HG02840 (cell line): ENCODE data around the gene HSPG2.
"Not testable (repeated sequence)": the region's sequence is repeated elsewhere in the genome, so short reads cannot be mapped to it uniquely, and the experiment has no call there.

Experiments
- ATAC-seq: cut with Tn5 transposase; IDR thresholded peaks from one replicate; pipeline ENCODE4 v1.9.1; 2021; ENCODE audit warnings: mild to moderate bottlenecking, moderate library complexity, moderate number of reproducible peaks; ENCODE audit not compliant: unreplicated experiment, low FRiP score

The HSPG2 gene

GRCh38 chr1:21914880-21915640, 22.1 kb downstream of the HSPG2 start:
- no peak for ATAC-seq

DNA sequence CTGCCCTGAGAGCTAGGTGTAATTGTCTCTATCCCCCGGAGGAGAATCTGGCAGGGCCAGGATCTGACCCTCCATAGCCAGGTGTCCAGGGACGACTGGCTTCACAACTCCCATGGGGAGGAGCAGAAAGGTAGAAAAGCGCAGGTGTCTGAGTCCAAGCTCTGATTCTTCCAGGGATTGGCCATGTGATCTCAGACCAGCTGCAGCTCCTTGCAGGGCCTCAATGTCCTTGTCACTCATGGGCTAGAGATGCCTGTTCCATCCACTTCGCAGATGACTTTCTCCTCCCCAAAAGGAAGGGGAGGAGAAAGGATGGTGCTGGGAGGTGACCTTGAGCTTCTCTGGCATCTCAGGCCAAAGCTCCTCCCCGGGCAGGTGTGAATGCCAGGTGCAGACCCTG, 22.7 kb downstream of the HSPG2 start:
- ATAC-seq, result no peak

DNA sequence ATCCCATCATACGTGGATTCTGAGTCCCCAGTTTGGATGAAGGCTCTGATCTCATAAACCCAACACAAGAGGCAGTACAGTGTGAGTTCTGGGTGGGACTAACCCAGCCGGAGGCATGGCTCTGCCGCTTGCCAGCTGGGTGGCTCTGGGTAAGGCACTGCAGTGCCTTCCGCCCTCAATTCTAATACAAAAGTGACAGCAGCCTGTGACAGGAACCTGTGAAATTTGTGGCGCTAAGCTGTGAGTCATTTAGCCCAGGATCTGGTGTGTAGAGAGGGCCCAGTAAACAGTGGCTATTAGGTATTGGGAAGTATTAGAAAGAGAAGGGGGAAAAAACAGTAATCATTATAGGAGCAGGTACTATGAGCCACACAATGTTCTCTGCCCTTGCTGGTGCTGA, 23.3 kb downstream of the HSPG2 start:
- ATAC-seq, result no peak

DNA sequence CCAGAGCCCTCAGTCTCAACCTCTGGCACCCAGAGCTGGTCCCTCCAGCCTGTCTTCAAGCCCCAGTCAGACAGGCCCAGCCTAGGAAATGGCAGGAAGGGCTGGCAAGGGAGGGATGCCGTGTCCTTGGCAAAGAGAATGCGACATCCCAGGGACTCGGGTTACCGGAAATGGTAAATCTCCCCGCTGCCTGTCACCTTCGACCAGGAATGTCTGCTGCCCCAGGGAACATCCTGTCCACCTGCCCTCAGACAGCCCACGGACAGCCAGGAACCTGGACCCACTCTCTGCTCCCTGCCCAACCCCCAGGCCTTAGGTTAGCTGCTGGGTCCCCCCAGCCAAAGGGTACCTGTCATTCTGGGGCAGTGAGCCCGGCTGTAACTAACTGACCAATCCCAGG, 23.9 kb downstream of the HSPG2 start:
- no peak for ATAC-seq

- ATAC-seq, result no peak
Observed at GRCh38 chr1:21912038-21912758, 24.9 kb downstream of the HSPG2 start.

DNA sequence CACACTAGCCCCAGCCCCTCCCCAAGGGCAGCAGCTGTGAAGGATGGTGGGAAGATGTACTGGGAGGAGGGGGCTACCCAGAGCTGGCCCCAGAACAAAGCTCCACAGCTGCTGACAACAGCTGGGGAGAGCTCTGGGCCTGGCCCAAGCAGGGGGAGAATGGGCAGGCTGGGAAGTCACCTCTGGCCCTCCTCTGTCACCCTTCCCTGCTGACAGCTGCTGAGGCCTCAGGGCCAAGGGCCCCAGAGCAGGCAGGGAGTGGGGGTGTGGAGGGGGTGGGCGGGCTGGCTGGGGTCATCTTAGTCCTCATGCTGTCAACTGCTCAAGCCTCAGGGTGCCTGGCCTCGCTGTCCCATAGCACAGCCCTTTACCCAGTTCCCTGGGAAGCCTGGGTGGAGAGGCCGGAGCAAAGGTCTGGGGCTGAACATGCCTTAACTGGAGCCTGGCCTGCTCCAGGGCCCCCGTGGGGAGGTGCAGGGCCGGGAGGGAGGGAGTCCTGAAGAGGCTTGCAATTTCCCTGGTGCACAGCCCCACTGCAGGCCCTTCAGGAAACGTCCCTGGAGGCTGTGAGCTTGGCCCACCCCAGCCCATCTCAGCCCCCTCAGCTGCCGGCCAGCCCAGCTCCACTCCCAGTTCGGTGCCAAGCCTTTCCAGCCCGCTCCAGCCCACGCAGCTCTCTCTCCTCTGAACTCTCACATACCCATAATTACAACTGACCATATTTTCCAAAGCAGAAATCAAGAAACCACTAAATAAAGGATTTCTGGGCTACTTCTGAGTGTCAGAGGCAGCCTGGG, 25.7 kb downstream of the HSPG2 start:
- ATAC-seq, result no peak

DNA sequence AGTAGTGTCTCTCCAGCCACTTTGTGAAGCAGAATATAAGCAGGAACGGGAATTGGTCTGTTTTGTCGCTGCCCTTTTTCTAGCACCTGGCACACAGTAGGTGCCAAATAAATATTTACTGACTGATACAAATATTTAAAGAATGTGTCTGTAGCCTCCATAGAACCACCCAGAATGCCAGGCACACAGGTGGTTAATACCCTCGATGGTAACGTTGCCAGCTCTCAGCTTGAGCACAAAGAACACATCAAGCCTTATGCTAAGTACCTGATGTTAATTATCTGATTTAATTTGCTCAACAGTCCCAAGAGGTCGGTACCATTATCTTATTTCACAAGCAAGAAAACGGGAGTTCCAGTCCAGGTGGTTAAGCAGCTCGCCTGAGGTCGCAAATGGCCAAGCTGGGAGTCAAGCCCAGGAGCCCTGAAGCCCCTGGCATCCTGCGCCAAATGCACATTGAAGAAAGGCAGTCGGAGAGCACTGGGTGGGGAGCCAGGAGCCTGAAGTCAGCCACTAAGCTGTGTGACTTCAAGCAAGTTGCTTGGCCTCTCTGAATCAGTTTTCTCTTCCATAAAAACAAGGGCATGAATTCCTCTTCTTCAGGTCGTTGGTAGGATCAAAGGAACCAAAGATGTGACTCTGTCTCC, 26.4 kb downstream of the HSPG2 start:
- no peak for ATAC-seq

DNA sequence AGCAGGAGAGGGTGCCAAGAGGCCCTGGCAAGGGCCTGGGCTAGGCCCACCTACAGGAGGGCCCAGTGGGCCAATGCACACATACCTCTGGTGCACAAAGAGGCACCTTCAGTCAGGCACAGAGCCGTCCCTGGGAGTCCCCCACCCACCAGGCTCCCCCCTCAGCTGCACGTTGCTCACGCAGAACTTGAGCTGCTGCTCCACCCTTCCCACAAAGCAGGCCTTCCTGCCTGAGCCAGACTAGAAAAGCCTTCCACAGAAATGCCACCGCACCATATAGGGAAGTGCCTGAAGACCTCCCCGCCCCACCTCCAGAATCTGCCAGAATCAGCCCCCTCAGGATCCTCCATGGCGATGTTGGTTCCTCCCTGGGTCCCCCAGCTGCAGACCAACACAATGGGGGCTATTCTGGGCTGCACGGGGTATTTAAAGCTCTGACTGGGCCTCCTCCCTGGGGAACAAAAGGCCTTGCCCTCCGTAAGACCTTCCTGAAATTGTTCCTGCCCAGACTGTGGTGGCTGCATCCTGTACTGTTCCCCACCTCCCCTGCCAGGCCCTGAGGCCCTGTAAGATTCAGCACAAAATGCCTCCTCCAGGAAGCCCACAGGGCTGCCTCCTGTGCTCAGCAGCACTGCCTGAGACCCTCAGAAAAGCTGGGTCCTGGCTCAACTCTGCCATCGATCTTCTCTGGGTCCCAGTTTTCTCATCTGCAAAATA, 27.2 kb downstream of the HSPG2 start:
- ATAC-seq, result no peak

DNA sequence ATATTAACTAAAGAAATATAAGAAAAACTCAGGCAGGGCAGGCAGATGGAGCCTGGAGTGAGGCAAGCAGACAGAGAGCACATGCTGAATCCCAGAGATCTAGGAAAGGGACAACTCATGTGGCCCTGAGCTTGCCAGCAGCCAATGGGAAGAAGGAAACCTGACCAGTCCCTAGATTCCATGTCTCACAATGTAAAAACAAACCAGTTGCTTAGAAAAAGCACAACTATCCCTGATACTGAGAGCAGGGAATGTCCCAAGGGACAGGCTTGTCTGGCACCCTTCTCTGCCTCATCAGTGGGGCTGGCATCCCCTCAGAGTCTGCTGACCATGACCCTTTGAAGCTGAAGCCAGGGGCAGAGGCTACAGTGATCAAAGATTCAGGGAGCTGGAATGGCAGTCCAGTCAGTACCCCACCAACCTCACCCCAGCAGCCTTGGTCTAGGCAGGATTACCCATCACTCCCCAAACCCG, 27.8 kb downstream of the HSPG2 start:
- no peak for ATAC-seq

DNA sequence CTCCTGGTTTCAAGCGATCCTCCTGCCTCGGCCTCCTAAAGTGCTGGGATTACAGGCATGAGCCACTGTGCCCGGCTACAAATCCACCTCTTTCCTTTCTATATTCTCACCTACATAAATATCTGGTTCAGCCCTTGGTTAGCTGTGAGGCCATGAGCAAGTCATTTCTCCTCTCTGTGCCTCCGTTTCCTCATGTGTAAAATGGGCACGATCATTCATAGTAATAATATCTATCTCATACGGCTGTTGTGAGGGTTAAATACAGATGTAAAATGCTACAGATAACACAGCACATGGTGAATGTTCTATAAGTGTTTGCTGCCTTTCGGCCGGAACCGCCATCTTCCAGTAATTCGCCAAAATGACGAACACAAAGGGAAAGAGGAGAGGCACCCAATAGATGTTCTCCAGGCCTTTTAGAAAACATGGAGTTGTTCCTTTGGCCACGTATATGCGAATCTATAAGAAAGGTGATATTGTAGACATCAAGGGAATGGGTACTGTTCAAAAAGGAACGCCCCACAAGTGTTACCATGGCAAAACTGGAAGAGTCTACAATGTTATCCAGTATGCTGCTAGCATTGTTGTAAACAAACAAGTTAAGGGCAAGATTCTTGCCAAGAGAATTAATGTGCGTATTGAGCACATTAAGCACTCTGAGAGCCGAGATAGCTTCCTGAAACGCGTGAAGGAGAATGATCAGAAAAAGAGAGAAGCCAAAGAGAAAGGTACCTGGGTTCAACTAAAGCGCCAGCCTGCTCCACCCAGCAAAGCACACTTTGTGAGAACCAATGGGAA, 29.2 kb downstream of the HSPG2 start:
- ATAC-seq, result not testable (repeated sequence)

DNA sequence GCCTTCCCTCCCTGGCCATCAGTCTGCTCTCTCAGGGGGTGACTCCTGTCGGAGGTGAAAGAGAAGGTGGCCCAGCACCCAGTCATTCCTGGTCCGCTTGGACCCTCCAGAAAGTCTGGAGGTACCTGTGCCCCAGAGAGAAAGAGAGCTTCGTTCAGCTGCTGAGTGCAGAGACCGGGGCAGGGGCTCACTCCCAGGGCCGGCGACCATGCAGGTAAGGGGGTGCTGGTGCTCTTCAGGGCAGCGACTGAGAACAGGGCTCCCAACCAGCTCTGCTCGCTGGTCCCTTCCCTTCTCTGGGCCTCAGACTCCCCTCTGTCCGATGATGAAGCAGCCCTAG, 30.1 kb downstream of the HSPG2 start:
- no peak for ATAC-seq

- no peak for ATAC-seq
Observed at GRCh38 chr1:21906173-21907078, 30.7 kb downstream of the HSPG2 start.

GRCh38 chr1:21904704-21905520, 32.2 kb downstream of the HSPG2 start:
- no peak for ATAC-seq

DNA sequence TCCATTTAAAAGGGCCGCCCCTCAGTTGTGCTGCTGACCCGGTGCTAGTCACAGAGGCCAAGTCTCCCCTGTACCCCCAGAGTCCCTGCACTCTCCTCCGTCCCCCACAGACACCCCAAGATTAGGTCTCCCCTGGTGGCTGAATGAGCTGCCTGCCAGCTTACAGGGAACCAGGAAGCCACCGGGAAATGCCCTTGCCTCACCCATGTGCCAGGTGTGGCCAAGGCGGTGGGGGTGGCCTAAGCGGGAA, 32.7 kb downstream of the HSPG2 start:
- ATAC-seq, result no peak

DNA sequence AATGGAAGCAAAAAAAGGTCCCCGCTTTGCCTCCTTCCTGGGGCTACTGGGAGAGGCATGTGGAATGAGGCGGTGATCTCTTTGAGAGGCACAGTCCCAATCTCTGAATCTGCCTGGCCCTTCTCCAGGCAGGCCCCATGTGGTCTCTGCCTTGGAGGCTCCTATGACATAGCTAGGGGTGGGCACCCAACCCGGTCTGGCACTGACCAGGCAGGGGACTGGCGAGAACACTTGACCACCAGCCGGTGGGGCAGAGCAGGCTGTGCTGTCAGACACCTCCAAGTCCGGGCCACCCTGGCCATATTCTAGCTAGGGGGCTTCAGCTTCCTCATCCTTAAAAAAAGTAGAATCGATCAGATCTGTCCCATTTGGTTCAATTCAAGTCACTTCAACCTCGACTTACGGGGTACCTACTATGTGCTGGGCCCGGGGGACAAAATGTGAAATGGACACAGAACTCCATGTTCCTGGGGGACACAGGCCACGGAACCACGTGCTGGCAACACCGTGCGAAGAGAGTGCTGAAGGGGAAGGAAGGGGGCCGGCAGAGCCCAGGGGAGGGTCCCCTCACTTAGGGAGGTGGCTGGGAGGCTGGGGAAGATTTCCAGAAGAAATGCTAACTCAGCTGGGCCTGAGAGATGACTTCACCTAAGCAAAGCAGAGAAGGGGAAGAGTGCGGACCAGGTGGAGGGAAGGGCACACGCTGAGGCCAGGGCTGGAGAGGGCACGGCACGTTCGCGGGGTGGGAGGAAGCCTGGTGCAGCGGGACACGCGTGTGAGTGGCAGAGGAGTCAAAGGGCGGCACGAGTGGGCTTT, 33.3 kb downstream of the HSPG2 start:
- no peak for ATAC-seq

- no peak for ATAC-seq
Observed at GRCh38 chr1:21902026-21903012, 34.8 kb downstream of the HSPG2 start.
